ENCODE data around the gene MAPKAPK2. TPM values are rescaled to one million over a fixed set of nuclear protein-coding genes. Genes with fewer than 3 reads are reported as not detected.

The MAPKAPK2 gene
- polyA plus RNA-seq, 3 donors = 1.6 to 56.9 (median 2.2) TPM

DNA sequence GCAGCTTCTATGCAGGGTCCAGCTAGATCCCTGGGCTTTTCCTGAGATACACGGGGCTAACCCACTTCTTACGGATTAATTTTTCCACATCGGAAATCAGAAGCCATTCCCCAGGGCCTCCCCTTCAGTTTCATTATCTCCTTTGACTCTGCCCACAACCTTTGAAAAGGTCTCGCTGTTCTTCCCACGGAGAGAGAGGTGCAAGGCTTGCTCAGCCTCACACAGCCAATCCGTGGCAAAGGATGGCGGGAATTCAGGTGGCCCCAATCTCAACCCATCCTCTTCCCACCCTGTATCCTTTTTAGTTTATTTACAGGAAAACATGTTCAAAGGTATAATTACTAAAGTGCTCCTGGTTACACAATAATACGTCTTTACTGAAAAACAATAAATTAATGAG lies 702 bp upstream of the MAPKAPK2 start:
- peak overlapping the region; percentile 65 for H3K4me2 ChIP-seq (replicated peaks; ENCODE audit: extremely low read depth, low read length, poor library complexity, severe bottlenecking)
- H3K36me3 ChIP-seq (replicated peaks in 1 of 2; ENCODE audit: control insufficient read depth in 1 of 2, insufficient read depth in 2 of 2, low read length in 2 of 2) = no peaks in the 10 kb centered on the region
- H3K9ac ChIP-seq (ENCODE audit: insufficient read depth, low read length, poor library complexity, severe bottlenecking) = no peak overlapping the region
- no peak overlapping the region for H2AFZ ChIP-seq (ENCODE audit: insufficient read depth, low read depth, low read length, poor library complexity, severe bottlenecking)
- H3K9me3 ChIP-seq (replicated peaks in 1 of 2; ENCODE audit: control insufficient read depth in 1 of 2, insufficient read depth in 1 of 2, low read length in 2 of 2) = no peaks in the 10 kb centered on the region
- H3K27ac ChIP-seq (ENCODE audit: low read depth in 1 of 2, low read length in 2 of 2) = no peak overlapping the region
- peaks cover 8 to 13% of the 10 kb centered on the region in 2 donors for H3K36me3 Mint-ChIP-seq
- peak overlapping the region in 1 of 3 experiments; percentile 58 for H3K4me3 ChIP-seq (replicated peaks in 1 of 3; ENCODE audit: low read depth in 2 of 3, low read length in 3 of 3)
- peaks cover 63% of the 10 kb centered on the region for H4K20me1 ChIP-seq (ENCODE audit: insufficient read depth, low read length)
- TF ChIP-seq, protein P1, sequence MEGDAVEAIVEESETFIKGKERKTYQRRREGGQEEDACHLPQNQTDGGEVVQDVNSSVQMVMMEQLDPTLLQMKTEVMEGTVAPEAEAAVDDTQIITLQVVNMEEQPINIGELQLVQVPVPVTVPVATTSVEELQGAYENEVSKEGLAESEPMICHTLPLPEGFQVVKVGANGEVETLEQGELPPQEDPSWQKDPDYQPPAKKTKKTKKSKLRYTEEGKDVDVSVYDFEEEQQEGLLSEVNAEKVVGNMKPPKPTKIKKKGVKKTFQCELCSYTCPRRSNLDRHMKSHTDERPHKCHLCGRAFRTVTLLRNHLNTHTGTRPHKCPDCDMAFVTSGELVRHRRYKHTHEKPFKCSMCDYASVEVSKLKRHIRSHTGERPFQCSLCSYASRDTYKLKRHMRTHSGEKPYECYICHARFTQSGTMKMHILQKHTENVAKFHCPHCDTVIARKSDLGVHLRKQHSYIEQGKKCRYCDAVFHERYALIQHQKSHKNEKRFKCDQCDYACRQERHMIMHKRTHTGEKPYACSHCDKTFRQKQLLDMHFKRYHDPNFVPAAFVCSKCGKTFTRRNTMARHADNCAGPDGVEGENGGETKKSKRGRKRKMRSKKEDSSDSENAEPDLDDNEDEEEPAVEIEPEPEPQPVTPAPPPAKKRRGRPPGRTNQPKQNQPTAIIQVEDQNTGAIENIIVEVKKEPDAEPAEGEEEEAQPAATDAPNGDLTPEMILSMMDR (IDR thresholded peaks at IDR 0.05) = no peak
- WGBS (ENCODE audit: insufficient coverage) = 83% methylated on average over 4 of the region's 8 CpGs
- H3K4me1 ChIP-seq (ENCODE audit: control insufficient read depth in 1 of 2, insufficient read depth in 2 of 2, low read length in 2 of 2) = peaks cover 53 to 59% of the 10 kb centered on the region in 2 donors
- H3K4me3 Mint-ChIP-seq = peak overlapping the region in 1 of 2 donors; percentile 83
- DNase-seq = no peak
- H3K27ac Mint-ChIP-seq = peak overlapping the region in 3 of 7 donors; percentile 30 to 86 (median 41)
- no peaks in the 10 kb centered on the region for H3K27me3 ChIP-seq (ENCODE audit: control insufficient read depth in 2 of 2, insufficient read depth in 2 of 2, low read length in 2 of 2)
- H3K79me2 ChIP-seq (ENCODE audit: insufficient read depth, low read length) = peaks cover 33% of the 10 kb centered on the region
- intact Hi-C loops (cut with micrococcal nuclease) = no loop called here
- peaks cover 58% of the 10 kb centered on the region for H3K4me1 Mint-ChIP-seq
- peaks cover 2 to 7% (median 2%) of the 10 kb centered on the region in 3 donors for H3K27me3 Mint-ChIP-seq (ENCODE audit: low read depth in 3 of 3)
- H3K9me3 Mint-ChIP-seq = peaks cover 0 to 2% (median 0%) of the 10 kb centered on the region in 7 donors

DNA sequence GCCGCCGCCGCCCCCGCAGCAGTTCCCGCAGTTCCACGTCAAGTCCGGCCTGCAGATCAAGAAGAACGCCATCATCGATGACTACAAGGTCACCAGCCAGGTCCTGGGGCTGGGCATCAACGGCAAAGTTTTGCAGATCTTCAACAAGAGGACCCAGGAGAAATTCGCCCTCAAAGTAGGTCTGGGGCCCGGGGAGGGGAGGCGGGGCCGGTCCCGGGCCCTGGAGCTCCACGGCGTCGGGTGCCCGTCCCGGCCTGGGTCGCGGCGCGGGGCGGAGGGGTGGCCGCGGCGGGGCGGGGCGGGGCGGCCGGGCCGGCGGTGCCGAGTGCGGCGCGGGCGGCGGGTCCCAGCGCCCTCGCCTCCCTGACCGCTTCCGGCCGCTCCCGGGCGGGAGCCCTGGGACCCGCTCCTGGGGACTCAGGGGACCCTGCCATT lies 646 bp downstream of the MAPKAPK2 start:
- Mint-ChIP-seq H3K4me1 (peaks cover 57% of the 10 kb centered on the region), H3K27me3 (ENCODE audit: low read depth in 3 of 3) (peaks cover 2 to 7% (median 2%) of the 10 kb centered on the region in 3 donors), H3K9me3 (peaks cover 0 to 2% (median 0%) of the 10 kb centered on the region in 7 donors), H3K27ac (peak overlapping the region; percentile 90 to 97 (median 97)), H3K36me3 (peaks cover 19 to 20% of the 10 kb centered on the region in 2 donors), H3K4me3 (peak overlapping the region; percentile 86 to 90)
- Histone ChIP-seq H3K36me3 (replicated peaks in 1 of 2; ENCODE audit: control insufficient read depth in 1 of 2, insufficient read depth in 2 of 2, low read length in 2 of 2) (no peaks in the 10 kb centered on the region), H3K27me3 (ENCODE audit: control insufficient read depth in 2 of 2, insufficient read depth in 2 of 2, low read length in 2 of 2) (no peaks in the 10 kb centered on the region), H3K79me2 (ENCODE audit: insufficient read depth, low read length) (peaks cover 47% of the 10 kb centered on the region), H3K9me3 (replicated peaks in 1 of 2; ENCODE audit: control insufficient read depth in 1 of 2, insufficient read depth in 1 of 2, low read length in 2 of 2) (no peaks in the 10 kb centered on the region), H2AFZ (ENCODE audit: insufficient read depth, low read depth, low read length, poor library complexity, severe bottlenecking) (no peak overlapping the region), H3K4me2 (replicated peaks; ENCODE audit: extremely low read depth, low read length, poor library complexity, severe bottlenecking) (peak overlapping the region; percentile 89), H3K27ac (ENCODE audit: low read depth in 1 of 2, low read length in 2 of 2) (peak overlapping the region; percentile 87 to 88), H4K20me1 (ENCODE audit: insufficient read depth, low read length) (peaks cover 63% of the 10 kb centered on the region), H3K4me1 (ENCODE audit: control insufficient read depth in 1 of 2, insufficient read depth in 2 of 2, low read length in 2 of 2) (peaks cover 42 to 53% of the 10 kb centered on the region in 2 donors), H3K9ac (ENCODE audit: insufficient read depth, low read length, poor library complexity, severe bottlenecking) (peak overlapping the region; percentile 79), H3K4me3 (replicated peaks in 1 of 3; ENCODE audit: low read depth in 2 of 3, low read length in 3 of 3) (peak overlapping the region; percentile 59 to 97 (median 83))
- WGBS (ENCODE audit: insufficient coverage) = under 1% methylated on average over 48 of the region's 48 CpGs
- TF ChIP-seq, protein P1 (IDR thresholded peaks at IDR 0.05) = no peak
- intact Hi-C loops (cut with micrococcal nuclease) = no loop called here
- DNase-seq = peak in 1 of 3 donors; percentile 42

Data from CD14-positive monocyte (primary cell).